ENCODE measurements around the gene CNEP1R1. TPM values are rescaled to one million over a fixed set of nuclear protein-coding genes. Genes with fewer than 3 reads are reported as not detected.

Gene CNEP1R1
- total RNA-seq, 1 experiment from 2014 or later: 13.8 TPM

DNA sequence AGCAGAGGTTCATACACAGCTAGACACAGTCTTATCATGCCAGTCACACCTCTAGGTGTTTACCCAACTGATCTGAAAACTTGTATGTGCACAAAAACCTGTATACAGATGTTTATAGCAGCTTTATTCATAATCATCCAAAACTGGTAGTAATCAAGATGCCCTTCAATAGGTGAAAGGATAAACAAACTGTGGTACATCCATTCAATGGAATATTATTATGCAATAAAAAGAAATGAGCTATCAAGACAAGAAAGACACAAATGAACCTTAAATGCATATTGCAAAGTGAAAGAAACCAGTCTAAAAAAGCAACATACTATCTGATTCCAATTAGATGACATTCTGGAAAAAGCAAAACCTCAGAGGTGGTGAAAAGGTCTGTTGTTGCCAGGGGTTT is 47.6 kb upstream of the CNEP1R1 start (continued):
- TF ChIP-seq, protein P1, sequence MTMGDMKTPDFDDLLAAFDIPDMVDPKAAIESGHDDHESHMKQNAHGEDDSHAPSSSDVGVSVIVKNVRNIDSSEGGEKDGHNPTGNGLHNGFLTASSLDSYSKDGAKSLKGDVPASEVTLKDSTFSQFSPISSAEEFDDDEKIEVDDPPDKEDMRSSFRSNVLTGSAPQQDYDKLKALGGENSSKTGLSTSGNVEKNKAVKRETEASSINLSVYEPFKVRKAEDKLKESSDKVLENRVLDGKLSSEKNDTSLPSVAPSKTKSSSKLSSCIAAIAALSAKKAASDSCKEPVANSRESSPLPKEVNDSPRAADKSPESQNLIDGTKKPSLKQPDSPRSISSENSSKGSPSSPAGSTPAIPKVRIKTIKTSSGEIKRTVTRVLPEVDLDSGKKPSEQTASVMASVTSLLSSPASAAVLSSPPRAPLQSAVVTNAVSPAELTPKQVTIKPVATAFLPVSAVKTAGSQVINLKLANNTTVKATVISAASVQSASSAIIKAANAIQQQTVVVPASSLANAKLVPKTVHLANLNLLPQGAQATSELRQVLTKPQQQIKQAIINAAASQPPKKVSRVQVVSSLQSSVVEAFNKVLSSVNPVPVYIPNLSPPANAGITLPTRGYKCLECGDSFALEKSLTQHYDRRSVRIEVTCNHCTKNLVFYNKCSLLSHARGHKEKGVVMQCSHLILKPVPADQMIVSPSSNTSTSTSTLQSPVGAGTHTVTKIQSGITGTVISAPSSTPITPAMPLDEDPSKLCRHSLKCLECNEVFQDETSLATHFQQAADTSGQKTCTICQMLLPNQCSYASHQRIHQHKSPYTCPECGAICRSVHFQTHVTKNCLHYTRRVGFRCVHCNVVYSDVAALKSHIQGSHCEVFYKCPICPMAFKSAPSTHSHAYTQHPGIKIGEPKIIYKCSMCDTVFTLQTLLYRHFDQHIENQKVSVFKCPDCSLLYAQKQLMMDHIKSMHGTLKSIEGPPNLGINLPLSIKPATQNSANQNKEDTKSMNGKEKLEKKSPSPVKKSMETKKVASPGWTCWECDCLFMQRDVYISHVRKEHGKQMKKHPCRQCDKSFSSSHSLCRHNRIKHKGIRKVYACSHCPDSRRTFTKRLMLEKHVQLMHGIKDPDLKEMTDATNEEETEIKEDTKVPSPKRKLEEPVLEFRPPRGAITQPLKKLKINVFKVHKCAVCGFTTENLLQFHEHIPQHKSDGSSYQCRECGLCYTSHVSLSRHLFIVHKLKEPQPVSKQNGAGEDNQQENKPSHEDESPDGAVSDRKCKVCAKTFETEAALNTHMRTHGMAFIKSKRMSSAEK (CRISPR knock-in tag; IDR thresholded peaks at IDR 0.05; ENCODE audit: borderline replicate concordance): no peak
- TF ChIP-seq IRF2 (CRISPR knock-in tag; IDR thresholded peaks at IDR 0.05; ENCODE audit: borderline replicate concordance, low read depth) (no peak), RORB (CRISPR knock-in tag; IDR thresholded peaks at IDR 0.05) (no peak), JAZF1 (CRISPR knock-in tag; IDR thresholded peaks at IDR 0.05) (no peak)

DNA sequence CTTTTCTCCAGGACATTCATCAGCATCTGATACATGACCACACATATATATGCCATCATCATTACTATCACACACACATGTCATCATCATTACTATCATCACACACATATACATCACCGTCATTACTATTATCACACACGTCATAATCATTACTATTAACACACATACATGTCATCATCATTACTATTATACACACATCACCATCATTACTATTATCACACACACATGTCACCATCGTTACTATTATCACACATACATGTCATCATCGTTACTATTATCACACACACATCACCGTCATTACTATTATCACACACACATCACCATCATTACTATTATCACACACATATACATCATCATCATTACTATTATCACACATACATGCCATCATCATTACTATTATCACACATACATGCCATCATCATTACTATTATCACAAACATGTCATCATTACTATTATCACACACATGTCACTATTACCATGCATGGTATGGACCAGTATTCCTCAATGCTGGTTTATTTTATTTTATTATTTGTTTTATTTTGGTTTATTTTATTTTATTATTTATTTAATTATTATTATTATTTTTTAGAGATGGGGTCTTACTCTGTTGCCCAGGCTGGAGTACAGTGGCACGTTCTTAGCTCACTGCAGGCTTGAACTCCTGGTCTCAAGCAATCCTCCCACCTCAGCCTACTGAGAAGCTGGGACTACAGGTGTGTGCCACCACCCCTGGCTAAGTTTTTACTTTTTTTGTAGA is 46.3 kb upstream of the CNEP1R1 start:
- no peak for ATAC-seq
- Mint-ChIP-seq H3K4me1 (no peaks in the 10 kb centered on the region), H3K36me3 (no peaks in the 10 kb centered on the region), H3K9me3 (peaks cover 8% of the 10 kb centered on the region), H3K27ac (no peak overlapping the region), H3K4me3 (no peak overlapping the region), H3K27me3 (ENCODE audit: low read depth) (no peaks in the 10 kb centered on the region; the same call in 1 of the 2 replicates)
- DNase-seq (ENCODE audit: low spot score): no peak
- ChIA-PET POLR2A (no interaction called here), CTCF (interaction anchor here (1.7 kb wide), 1 partner anchor 21 kb away, joined by 5 read pairs; no protein-coding TSS in a partner anchor)
- no peak for TF ChIP-seq ETV6 (CRISPR knock-in tag; IDR thresholded peaks at IDR 0.05)
- peak; percentile 96 for TF ChIP-seq HMGA2 (CRISPR knock-in tag; IDR thresholded peaks at IDR 0.05)
- no peak for TF ChIP-seq NFYB (CRISPR knock-in tag; conservative IDR thresholded peaks at IDR 0.05; ENCODE audit: low read depth)
- TF ChIP-seq ZNF121 (CRISPR knock-in tag; IDR thresholded peaks at IDR 0.05): peak; percentile 74; the same call in 1 of the 2 replicates
- no peak for TF ChIP-seq CREB1 (CRISPR knock-in tag; IDR thresholded peaks at IDR 0.05)
- no peak for TF ChIP-seq MYBL2 (CRISPR knock-in tag; IDR thresholded peaks at IDR 0.05)
- TF ChIP-seq, protein P2, sequence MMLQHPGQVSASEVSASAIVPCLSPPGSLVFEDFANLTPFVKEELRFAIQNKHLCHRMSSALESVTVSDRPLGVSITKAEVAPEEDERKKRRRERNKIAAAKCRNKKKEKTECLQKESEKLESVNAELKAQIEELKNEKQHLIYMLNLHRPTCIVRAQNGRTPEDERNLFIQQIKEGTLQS (CRISPR knock-in tag; conservative IDR thresholded peaks at IDR 0.05): no peak
- TF ChIP-seq, protein P3, sequence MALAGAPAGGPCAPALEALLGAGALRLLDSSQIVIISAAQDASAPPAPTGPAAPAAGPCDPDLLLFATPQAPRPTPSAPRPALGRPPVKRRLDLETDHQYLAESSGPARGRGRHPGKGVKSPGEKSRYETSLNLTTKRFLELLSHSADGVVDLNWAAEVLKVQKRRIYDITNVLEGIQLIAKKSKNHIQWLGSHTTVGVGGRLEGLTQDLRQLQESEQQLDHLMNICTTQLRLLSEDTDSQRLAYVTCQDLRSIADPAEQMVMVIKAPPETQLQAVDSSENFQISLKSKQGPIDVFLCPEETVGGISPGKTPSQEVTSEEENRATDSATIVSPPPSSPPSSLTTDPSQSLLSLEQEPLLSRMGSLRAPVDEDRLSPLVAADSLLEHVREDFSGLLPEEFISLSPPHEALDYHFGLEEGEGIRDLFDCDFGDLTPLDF (CRISPR knock-in tag; IDR thresholded peaks at IDR 0.05): no peak
- no peak for TF ChIP-seq ZNF317 (CRISPR knock-in tag; IDR thresholded peaks at IDR 0.05; ENCODE audit: borderline replicate concordance, low read depth)
- no peak for TF ChIP-seq PRRX2 (CRISPR knock-in tag; IDR thresholded peaks at IDR 0.05)
- TF ChIP-seq SMAD3 (CRISPR knock-in tag; IDR thresholded peaks at IDR 0.05; ENCODE audit: borderline replicate concordance): no peak

DNA sequence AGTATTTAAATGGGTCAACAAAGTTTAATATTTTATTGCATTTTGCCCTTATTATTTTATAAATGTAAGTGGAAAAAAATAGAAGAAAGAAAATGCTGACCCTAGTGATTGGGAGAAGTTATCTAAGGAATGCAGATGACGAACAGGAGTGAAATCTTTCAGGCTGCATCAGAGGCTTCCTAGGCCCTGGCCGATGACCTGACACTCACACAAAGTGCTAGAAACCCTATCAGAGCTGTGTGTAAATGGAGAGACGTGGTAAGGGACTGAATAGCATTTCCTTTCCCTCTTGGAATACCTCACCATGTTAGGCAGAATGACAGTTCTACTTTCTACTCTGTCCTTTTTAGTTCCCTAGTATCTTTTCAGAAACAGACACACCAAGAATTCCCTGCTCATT is 44.9 kb upstream of the CNEP1R1 start:
- H3K4me3 Mint-ChIP-seq: no peak overlapping the region
- no peaks in the 10 kb centered on the region for H3K36me3 Mint-ChIP-seq
- ATAC-seq (no peak), DNase-seq (ENCODE audit: low spot score) (no peak)
- ChIA-PET POLR2A (no interaction called here), CTCF (interaction anchor here (0.6 to 1.7 kb wide), 3 partner anchors 15 to 45 kb away, joined by 3 to 5 read pairs (median 5); partner anchors contain the start of gene CNEP1R1)
- no peaks in the 10 kb centered on the region; the same call in 1 of the 2 replicates for H3K27me3 Mint-ChIP-seq (ENCODE audit: low read depth)
- H3K4me1 Mint-ChIP-seq: no peaks in the 10 kb centered on the region
- H3K9me3 Mint-ChIP-seq: peaks cover 8% of the 10 kb centered on the region
- no peak overlapping the region for H3K27ac Mint-ChIP-seq
- TF ChIP-seq, protein P4, sequence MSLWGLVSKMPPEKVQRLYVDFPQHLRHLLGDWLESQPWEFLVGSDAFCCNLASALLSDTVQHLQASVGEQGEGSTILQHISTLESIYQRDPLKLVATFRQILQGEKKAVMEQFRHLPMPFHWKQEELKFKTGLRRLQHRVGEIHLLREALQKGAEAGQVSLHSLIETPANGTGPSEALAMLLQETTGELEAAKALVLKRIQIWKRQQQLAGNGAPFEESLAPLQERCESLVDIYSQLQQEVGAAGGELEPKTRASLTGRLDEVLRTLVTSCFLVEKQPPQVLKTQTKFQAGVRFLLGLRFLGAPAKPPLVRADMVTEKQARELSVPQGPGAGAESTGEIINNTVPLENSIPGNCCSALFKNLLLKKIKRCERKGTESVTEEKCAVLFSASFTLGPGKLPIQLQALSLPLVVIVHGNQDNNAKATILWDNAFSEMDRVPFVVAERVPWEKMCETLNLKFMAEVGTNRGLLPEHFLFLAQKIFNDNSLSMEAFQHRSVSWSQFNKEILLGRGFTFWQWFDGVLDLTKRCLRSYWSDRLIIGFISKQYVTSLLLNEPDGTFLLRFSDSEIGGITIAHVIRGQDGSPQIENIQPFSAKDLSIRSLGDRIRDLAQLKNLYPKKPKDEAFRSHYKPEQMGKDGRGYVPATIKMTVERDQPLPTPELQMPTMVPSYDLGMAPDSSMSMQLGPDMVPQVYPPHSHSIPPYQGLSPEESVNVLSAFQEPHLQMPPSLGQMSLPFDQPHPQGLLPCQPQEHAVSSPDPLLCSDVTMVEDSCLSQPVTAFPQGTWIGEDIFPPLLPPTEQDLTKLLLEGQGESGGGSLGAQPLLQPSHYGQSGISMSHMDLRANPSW (CRISPR knock-in tag; conservative IDR thresholded peaks at IDR 0.05; ENCODE audit: low read depth): no peak
- TF ChIP-seq, protein P5, sequence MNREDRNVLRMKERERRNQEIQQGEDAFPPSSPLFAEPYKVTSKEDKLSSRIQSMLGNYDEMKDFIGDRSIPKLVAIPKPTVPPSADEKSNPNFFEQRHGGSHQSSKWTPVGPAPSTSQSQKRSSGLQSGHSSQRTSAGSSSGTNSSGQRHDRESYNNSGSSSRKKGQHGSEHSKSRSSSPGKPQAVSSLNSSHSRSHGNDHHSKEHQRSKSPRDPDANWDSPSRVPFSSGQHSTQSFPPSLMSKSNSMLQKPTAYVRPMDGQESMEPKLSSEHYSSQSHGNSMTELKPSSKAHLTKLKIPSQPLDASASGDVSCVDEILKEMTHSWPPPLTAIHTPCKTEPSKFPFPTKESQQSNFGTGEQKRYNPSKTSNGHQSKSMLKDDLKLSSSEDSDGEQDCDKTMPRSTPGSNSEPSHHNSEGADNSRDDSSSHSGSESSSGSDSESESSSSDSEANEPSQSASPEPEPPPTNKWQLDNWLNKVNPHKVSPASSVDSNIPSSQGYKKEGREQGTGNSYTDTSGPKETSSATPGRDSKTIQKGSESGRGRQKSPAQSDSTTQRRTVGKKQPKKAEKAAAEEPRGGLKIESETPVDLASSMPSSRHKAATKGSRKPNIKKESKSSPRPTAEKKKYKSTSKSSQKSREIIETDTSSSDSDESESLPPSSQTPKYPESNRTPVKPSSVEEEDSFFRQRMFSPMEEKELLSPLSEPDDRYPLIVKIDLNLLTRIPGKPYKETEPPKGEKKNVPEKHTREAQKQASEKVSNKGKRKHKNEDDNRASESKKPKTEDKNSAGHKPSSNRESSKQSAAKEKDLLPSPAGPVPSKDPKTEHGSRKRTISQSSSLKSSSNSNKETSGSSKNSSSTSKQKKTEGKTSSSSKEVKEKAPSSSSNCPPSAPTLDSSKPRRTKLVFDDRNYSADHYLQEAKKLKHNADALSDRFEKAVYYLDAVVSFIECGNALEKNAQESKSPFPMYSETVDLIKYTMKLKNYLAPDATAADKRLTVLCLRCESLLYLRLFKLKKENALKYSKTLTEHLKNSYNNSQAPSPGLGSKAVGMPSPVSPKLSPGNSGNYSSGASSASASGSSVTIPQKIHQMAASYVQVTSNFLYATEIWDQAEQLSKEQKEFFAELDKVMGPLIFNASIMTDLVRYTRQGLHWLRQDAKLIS (CRISPR knock-in tag; IDR thresholded peaks at IDR 0.05; ENCODE audit: borderline replicate concordance): no peak
- TF ChIP-seq ZNF416 (CRISPR knock-in tag; IDR thresholded peaks at IDR 0.05): no peak
- TF ChIP-seq, protein P2 (CRISPR knock-in tag; conservative IDR thresholded peaks at IDR 0.05): no peak
- TF ChIP-seq, protein P6, sequence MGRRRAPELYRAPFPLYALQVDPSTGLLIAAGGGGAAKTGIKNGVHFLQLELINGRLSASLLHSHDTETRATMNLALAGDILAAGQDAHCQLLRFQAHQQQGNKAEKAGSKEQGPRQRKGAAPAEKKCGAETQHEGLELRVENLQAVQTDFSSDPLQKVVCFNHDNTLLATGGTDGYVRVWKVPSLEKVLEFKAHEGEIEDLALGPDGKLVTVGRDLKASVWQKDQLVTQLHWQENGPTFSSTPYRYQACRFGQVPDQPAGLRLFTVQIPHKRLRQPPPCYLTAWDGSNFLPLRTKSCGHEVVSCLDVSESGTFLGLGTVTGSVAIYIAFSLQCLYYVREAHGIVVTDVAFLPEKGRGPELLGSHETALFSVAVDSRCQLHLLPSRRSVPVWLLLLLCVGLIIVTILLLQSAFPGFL (CRISPR knock-in tag; IDR thresholded peaks at IDR 0.05; ENCODE audit: borderline replicate concordance): no peak

All from WTC11 (cell line).